Vagina (tissue), 2 donors: ENCODE results near the gene CXCR1. TPM values are rescaled to one million over a fixed set of nuclear protein-coding genes. Genes with fewer than 3 reads are reported as not detected.
"Not testable (repeated sequence)": the region's sequence is repeated elsewhere in the genome, so short reads cannot be mapped to it uniquely, and the experiment has no call there.

ENCODE experiments used
- DNase-seq, 2 donors: peaks; one replicate each; pipeline ENCODE4 v3.0.0-alpha.2; 2017; ENCODE audit errors: extremely low spot score in 2 of 2
- H3K27ac ChIP-seq: fragments of 200-600 bp; sonication (generic); one replicate; pipeline ENCODE4 v1.5.1; 2019
- H3K27me3 ChIP-seq: fragments of 200-600 bp; sonication (generic); one replicate; pipeline ENCODE4 v1.5.1; 2019
- H3K36me3 ChIP-seq, 2 donors: fragments of 200-600 bp; sonication (generic); one replicate each; pipeline ENCODE4 v1.5.1; 2017 to 2019
- H3K4me1 ChIP-seq: fragments of 200-600 bp; sonication (generic); one replicate; pipeline ENCODE4 v1.5.1; 2019
- H3K4me3 ChIP-seq, 2 donors: fragments of 200-600 bp; sonication (generic); 1 replicate in 1 of 2; 2 replicates in 1 of 2; pipeline ENCODE4 v1.5.1; 2016 to 2019
- H3K9me3 ChIP-seq: fragments of 200-600 bp; sonication (generic); one replicate; pipeline ENCODE4 v1.5.1; 2019
- POLR2A ChIP-seq, 2 donors: fragments of 450-650 bp; IDR thresholded peaks; one replicate each; pipeline ENCODE4 v1.6.1; 2017; ENCODE audit warnings: antibody characterized with exemption in 2 of 2, mild to moderate bottlenecking in 2 of 2, moderate library complexity in 2 of 2
- POLR2AphosphoS5 ChIP-seq, 2 donors: sonication (generic); formaldehyde crosslinking; IDR thresholded peaks; one replicate each; pipeline ENCODE4 v1.9.0; 2017; ENCODE audit warnings: antibody characterized with exemption in 2 of 2, mild to moderate bottlenecking in 2 of 2, low read depth in 1 of 2; ENCODE audit not compliant: insufficient read depth in 1 of 2
- intact Hi-C: fragments of 100-400 bp; cut with DNase I; formaldehyde crosslinking; loops from one replicate; pipeline ENCODE4 v1.15.1; 2023
- total RNA-seq: library from RNA; depleted of rRNA; stranded (reverse); fragments of >200 nt; gene quantifications from one replicate; pipeline ENCODE4 v1.2.3, GENCODE V29; 2016
- TF ChIP-seq, protein P1 (sequence below), 3 experiments: fragments of 450-650 bp in 2 of 3; fragments of 200-600 bp in 1 of 3; sonication (generic) in 1 of 3; IDR thresholded peaks; one replicate each; pipeline ENCODE4 v1.5.1; 2017 to 2019; ENCODE audit warnings: antibody characterized with exemption in 3 of 3, mild to moderate bottlenecking in 2 of 3, moderate library complexity in 2 of 3

The CXCR1 gene
- total RNA-seq, 1 donor from 2014 or later, result 0.49 TPM

GRCh38 chr2:218125095-218125494, 41.7 kb downstream of the CXCR1 start:
- intact Hi-C loops, result no loop called here
- no peak for TF ChIP-seq POLR2AphosphoS5 (IDR thresholded peaks at IDR 0.05; ENCODE audit: insufficient read depth in 1 of 2, low read depth in 1 of 2)
- TF ChIP-seq, protein P1, sequence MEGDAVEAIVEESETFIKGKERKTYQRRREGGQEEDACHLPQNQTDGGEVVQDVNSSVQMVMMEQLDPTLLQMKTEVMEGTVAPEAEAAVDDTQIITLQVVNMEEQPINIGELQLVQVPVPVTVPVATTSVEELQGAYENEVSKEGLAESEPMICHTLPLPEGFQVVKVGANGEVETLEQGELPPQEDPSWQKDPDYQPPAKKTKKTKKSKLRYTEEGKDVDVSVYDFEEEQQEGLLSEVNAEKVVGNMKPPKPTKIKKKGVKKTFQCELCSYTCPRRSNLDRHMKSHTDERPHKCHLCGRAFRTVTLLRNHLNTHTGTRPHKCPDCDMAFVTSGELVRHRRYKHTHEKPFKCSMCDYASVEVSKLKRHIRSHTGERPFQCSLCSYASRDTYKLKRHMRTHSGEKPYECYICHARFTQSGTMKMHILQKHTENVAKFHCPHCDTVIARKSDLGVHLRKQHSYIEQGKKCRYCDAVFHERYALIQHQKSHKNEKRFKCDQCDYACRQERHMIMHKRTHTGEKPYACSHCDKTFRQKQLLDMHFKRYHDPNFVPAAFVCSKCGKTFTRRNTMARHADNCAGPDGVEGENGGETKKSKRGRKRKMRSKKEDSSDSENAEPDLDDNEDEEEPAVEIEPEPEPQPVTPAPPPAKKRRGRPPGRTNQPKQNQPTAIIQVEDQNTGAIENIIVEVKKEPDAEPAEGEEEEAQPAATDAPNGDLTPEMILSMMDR (IDR thresholded peaks at IDR 0.05), result no peak
- TF ChIP-seq POLR2A (IDR thresholded peaks at IDR 0.05), result no peak
- DNase-seq, result peak in 1 of 2 donors; percentile 64
- Histone ChIP-seq H3K4me3 (no peak overlapping the region), H3K4me1 (peaks cover 13% of the 10 kb centered on the region), H3K27ac (no peak overlapping the region), H3K9me3 (peaks cover 4% of the 10 kb centered on the region), H3K36me3 (no peaks in the 10 kb centered on the region), H3K27me3 (no peaks in the 10 kb centered on the region)

GRCh38 chr2:218123986-218124385, 42.8 kb downstream of the CXCR1 start:
- DNase-seq, result no peak
- Histone ChIP-seq H3K4me1 (peaks cover 13% of the 10 kb centered on the region), H3K27ac (no peak overlapping the region), H3K4me3 (no peak overlapping the region), H3K36me3 (no peaks in the 10 kb centered on the region), H3K27me3 (no peaks in the 10 kb centered on the region), H3K9me3 (peaks cover 4% of the 10 kb centered on the region)
- TF ChIP-seq POLR2A (IDR thresholded peaks at IDR 0.05), result no peak
- TF ChIP-seq, protein P1 (IDR thresholded peaks at IDR 0.05), result no peak
- TF ChIP-seq POLR2AphosphoS5 (IDR thresholded peaks at IDR 0.05; ENCODE audit: insufficient read depth in 1 of 2, low read depth in 1 of 2), result no peak
- intact Hi-C loops, result no loop called here

DNA sequence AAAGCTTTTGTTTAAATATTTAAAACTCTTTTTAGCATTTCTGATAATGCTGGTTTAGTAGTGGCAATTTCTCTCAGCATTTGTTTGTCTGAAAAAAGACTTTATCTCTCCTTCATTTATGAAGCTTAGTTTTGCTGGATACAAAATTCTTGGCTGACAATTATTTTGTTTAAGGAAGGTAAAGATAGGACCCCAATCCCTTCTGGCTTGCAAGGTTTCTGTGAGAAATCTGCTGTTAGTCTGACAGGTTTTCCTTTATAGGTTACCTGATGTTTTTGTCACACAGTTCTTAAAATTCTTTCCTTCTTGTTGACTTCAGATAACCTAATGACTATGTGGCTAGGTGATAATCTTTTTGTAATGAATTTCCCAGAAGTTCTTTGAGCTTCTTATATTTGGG, 44.5 kb downstream of the CXCR1 start:
- DNase-seq, H3K36me3 ChIP-seq, H3K9me3 ChIP-seq, H3K4me3 ChIP-seq, intact Hi-C loops, H3K27ac ChIP-seq, H3K27me3 ChIP-seq: not testable (repeated sequence)
- peaks cover 13% of the 10 kb centered on the region for H3K4me1 ChIP-seq

GRCh38 chr2:218121789-218122188, 45.0 kb downstream of the CXCR1 start:
- H3K9me3 ChIP-seq, H3K27me3 ChIP-seq, intact Hi-C loops, H3K4me3 ChIP-seq, DNase-seq, H3K27ac ChIP-seq, H3K36me3 ChIP-seq: not testable (repeated sequence)
- H3K4me1 ChIP-seq, result peaks cover 10% of the 10 kb centered on the region

Other genes with a start within 250 kb of the CXCR1 start
- gene TNS1, start 164.0 kb downstream of the CXCR1 start, total RNA-seq, result 216 TPM
- not detected for gene RUFY4, start 97.7 kb downstream of the CXCR1 start, total RNA-seq
- 6.4 TPM for gene CXCR2, start 40.9 kb downstream of the CXCR1 start, total RNA-seq
- 284 TPM for gene ARPC2, start 50.2 kb upstream of the CXCR1 start, total RNA-seq
- gene GPBAR1, start 94.1 kb upstream of the CXCR1 start, total RNA-seq, result 8.1 TPM
- gene AAMP, start 103.2 kb upstream of the CXCR1 start, total RNA-seq, result 106 TPM
- 28.7 TPM for gene PNKD, start 103.6 kb upstream of the CXCR1 start, total RNA-seq
- gene TMBIM1, start 125.5 kb upstream of the CXCR1 start, total RNA-seq, result 232 TPM
- gene CATIP, start 189.9 kb upstream of the CXCR1 start, total RNA-seq, result not detected
- gene SLC11A1, start 215.3 kb upstream of the CXCR1 start, total RNA-seq, result 36.6 TPM
- gene CTDSP1, start 232.9 kb upstream of the CXCR1 start, total RNA-seq, result 103 TPM